GM18951 (cell line): ENCODE measurements around the gene UBAC1.

ENCODE experiments used
- POLR2A ChIP-seq: IDR thresholded peaks from 4 replicates; pipeline ENCODE4 v1.6.1; 2011; ENCODE audit warnings: mild to moderate bottlenecking; ENCODE audit not compliant: insufficient read length, insufficient read depth; ENCODE audit errors: extremely low read depth
- in situ Hi-C: fragments of 300-500 bp; cut with MboI; formaldehyde crosslinking; loops from one replicate; pipeline ENCODE4 v1.12.0; 2022; ENCODE audit warnings: low sequenced_read_pairs, mixed read lengths, inconsistent platforms; ENCODE audit not compliant: unreplicated experiment

The UBAC1 gene

DNA sequence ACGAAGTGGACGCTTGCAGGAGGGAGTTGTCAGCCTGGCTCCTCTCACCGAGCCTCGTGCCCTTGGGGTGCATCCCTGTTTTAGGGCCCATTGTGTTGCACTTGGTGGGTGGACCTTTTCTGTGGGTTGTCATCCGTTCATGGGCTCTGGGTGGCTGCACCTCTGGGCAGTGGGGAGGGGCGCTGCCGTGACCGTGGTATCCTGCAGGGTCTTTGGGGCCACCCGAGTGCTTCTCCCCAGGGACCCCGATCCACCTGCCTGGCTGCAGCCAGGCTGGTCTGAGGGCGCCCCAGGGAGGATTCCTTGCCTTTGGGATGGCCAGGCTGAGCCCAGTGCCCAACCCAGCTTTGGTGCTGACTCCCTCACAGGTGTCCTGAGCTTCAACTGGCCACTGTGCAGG lies 41.0 kb upstream of the UBAC1 start:
- TF ChIP-seq POLR2A = no peak
- in situ Hi-C loops = no loop called here

DNA sequence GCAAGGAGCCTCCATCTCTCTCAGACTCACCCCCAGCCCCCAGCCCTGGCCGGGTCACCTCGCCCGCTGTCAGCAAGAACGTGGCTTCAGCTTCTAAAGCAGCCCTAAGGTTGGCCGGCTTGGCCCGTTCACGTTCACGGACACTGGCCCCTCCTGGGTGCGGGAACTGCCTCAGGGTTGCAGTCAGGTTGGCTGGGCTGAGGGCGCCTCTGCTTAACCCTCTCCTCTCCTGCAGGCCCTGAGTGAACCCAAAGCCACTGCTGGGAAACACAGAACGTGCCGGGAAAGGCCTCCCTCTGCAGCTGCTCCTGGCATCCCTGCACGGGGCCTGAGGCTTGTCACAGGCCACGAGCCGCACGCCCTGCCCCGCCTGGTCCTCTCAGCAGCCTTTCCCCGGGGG lies 40.1 kb upstream of the UBAC1 start:
- in situ Hi-C loops = no loop called here

DNA sequence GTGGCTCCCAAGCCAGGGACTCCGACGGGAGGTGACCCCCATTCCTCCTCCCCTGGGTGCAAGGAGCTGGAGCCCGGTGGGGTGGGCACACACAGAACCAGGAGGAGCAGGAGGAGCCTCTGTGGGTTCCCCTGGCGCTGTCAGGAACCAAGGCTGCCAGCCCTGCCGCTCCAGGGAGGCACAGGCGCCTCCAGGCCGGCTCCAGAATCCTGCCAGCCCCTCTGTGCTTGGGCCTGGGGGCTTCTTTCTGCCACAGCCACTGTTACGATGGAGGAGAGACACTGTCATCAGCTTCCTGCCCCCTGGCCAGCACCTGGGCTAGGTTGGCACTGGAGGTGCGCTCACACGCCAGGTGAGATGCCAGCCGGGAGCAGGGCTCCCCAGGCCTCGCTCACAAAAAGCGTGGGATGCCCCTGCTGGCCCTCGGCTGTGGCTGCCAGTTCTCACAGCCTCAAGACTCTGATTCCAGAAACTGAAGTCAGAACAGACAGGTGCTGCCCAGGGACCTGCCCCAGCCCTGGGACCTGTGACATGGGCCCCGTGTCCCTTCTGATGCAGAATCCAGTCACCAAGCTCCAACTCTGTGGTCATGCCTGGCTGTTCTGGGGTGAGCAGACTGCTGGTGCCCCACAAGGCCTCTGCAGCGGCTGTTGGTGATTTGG lies 37.4 kb upstream of the UBAC1 start:
- no peak for TF ChIP-seq POLR2A

More for the DNA sequence above, 40.1 kb upstream of the UBAC1 start:
- TF ChIP-seq POLR2A = no peak

DNA sequence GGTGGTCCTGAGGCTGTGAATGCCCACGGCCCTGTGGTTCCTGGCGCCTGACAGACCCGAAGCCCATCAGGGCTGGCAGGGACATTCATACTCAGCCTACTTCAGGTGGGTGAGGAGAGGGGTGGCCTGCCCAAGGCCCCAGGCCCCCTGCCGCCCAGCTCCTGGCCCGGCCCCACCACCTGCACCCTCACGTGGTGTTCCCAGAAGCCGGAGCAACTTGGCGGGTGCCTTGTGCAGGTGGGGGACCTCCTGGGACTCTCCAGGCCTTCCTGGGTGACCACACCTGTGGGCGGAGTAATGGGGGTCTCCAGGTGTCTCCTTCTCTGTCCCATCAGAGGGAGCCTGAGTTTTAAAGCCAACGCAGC lies 36.8 kb upstream of the UBAC1 start:
- TF ChIP-seq POLR2A = no peak
- in situ Hi-C loops = no loop called here

More for the DNA sequence above, 37.4 kb upstream of the UBAC1 start:
- in situ Hi-C loops = no loop called here

DNA sequence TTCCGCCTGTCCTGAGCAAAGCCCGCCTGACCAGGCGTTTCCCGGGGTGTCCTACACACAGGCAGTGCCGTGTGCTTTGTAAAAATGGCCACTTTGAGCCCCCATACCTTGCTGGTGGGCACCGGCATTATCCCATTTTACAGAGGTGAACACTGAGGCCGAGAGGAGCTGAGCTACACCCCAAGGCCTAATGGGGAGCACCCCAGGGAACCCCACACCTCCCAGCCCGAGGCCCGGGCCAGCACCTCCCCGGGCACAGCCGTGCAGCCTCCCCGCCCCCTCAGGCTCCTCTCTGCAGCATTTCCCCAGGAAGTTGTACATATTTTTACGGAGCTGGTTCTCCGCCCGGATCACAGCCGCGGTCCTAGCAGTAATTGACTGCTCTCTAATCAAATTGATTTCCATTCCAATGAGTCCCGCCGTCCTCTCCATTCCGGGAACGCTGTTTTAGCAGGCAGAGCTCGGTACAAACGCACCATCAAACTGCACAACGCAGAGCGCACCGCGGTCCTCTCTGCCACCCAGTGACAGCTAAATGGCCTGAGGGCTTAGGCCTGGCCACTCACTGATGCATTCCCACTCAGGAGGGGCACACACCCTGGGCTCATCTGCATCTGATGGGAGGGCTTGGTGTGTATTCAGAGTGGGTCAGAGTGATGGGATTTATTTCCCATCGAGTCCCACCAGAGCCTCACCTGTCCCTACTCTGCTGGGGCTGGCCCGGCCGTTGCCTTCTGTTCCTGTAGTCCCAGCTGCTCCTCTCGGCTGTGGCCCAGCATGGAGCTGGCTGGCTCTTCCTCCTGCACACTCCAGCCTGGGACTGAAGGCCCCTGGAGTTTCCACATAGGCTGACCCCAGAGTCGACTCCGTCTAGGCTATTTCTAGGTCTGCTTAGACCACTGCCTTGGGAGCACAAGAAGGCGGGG lies 36.2 kb upstream of the UBAC1 start:
- in situ Hi-C loops = no loop called here
- no peak for TF ChIP-seq POLR2A

DNA sequence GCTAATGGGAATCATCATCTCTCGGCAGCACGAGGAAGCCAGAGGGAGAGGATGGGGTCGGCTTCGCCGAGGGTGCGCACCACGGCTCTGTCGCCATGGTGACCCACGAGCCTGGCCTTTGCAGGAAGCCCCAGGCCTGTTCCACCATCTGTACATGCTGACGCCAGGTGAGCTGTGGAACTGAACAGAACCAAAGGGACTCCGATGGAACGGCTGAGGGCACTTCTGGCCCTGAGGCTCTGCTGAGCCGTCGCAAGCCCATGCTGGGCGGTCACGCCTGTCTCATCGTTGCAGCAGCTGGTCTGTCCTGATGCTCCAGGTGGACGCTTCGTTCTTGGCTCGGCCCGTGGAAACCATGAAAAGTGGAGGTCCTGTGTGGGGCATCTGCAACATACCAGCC lies 34.6 kb upstream of the UBAC1 start:
- no peak for TF ChIP-seq POLR2A
- in situ Hi-C loops = no loop called here

DNA sequence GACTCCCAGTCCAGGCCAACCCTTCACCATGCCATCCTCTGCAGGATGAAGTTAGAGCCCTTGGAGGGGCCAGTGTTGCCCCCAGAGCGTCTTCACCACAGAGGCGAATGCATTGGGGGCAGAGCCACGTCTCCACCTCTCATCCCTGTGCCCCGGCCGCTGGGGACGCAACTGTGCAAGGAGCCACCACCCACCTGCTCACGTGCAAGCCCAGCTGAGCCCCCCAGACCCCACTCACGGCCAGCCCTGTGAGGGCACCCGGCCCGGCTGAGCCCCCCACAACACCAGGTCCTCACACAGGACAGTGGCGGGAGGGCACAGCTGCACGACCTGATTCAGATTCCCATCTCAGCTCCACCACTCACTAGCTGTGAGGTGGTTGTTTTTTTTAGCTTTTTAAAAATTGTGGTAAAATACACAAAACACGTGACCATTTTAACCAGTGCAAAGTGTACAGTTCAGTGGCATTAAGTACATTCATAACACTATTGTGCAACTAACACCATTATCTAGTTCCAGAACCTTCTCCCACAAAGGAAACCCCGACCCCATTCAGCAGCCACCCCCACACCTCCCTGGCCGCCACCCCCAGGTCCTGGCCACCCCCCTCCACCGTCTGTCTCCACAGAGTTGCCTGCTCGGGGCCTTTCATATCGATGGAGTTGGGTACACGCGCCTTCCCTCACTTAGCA lies 33.5 kb upstream of the UBAC1 start:
- no peak for TF ChIP-seq POLR2A
- in situ Hi-C loops = no loop called here

DNA sequence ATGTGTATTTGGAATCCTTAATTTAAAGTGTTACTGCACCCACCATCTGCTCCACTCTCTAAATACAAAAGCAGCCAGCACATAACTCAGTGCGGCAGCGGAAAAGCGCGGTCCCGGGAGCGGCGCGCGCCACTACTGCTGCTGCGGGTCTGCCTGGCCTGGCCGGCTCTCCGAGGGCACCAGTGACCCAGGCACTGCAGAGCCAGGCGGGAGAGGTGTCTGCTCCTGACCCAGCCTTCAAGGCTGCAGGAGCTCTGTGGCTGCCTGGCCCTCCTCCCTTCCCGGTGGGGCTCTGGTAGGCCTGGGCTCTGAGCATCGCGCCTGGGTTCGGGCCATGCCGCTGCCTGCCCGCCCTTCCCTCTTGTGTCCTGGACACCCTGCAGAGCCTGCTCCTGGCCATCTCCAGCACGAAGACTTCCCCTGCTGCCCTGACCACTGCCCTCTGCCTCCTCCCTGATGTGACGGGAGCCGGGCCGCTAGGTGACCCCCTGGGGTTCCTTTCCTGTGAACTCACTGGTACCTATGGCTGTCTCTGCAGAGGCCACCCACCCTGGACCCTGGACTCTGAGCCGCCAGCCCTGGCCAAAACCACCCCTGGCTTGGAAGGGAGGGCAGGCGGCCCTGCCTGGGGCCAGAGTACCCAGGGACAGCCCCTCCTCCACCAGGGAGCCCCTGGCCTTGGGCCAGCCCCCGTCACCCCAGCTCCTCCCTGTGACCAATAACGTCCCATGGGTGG lies 32.8 kb upstream of the UBAC1 start:
- in situ Hi-C loops = no loop called here
- no peak for TF ChIP-seq POLR2A

DNA sequence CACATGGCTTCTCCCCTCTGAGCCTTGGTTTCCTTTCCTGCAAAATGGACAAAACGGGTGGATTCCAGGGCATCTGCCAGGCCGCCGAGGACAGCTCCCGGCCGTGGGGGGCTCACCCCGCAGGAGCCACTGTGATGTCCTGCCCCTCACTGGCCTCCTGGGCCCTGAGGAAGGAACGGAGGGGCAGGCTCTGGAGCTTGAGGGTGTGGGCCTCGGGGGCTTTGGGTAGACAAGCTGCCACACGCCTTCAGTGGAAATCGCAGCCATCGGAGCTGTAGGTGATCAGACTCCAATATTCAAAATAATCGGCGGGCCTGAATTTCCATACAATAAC lies 32.2 kb upstream of the UBAC1 start:
- in situ Hi-C loops = no loop called here
- no peak for TF ChIP-seq POLR2A

DNA sequence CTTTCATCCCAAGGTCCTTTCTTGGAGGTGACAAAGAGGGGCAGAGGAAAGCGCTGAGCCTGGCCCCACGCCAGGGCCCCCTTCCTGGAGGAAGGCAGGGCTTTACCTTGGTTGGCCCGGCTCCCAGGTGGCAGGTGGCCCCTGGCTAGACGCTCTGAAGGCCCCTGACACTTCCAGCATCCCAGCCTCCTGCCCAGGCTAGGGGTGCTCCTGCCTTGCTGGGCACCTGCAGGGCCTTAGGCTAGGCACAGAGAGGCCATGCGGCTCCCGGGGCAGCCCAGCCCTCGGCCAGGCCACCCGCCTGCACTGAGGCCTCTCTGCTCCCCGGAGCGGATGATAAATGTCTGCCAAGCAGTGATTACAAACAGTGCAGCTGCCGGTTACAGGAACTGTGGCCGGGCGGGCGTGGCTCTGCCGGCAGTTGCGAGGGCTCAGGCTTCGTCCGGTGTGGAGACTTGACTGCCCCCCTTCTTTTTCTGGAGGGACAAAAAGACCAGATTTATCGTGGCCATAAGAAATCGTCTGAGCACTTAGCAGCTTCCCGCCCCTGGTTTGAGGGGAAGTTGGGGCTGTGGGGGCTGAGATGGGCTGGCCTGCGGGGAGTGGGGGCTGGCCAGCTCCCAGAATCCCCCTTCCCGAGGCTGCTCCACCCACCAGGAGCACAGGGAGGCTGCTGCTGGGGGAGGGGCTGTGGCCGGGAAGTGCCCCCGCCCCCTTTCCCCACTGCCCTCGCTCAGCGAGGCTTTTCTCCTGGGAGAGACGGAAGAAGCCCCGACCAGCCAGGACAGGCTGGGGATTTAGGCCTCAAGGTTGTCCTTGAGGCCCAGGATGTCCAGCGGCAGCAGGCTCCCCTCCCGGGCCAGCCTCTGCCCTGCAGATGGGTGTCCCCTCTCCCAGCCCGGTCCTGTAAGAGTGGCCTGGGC lies 31.6 kb upstream of the UBAC1 start:
- TF ChIP-seq POLR2A = peak; percentile 24
- in situ Hi-C loops = no loop called here

DNA sequence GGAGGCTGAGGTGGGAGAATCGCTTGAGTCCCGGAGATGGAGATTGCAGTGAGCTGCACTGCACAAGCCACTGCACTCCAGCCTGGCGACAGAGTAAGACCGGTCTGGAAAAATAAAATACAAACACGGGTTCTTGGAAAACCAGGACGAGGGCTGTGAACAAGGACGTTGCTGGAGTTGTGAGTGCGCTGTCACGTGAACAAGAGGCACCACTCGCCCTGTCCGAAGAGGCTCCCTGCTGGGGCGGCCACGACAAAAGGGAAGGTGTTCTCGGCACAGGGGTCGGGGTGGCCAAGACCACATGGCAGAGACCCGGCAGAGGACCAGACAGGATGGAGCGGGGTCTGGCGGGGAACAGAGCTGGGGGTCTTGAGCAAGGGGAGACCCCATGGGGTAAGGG lies 30.6 kb upstream of the UBAC1 start:
- in situ Hi-C loops = no loop called here

DNA sequence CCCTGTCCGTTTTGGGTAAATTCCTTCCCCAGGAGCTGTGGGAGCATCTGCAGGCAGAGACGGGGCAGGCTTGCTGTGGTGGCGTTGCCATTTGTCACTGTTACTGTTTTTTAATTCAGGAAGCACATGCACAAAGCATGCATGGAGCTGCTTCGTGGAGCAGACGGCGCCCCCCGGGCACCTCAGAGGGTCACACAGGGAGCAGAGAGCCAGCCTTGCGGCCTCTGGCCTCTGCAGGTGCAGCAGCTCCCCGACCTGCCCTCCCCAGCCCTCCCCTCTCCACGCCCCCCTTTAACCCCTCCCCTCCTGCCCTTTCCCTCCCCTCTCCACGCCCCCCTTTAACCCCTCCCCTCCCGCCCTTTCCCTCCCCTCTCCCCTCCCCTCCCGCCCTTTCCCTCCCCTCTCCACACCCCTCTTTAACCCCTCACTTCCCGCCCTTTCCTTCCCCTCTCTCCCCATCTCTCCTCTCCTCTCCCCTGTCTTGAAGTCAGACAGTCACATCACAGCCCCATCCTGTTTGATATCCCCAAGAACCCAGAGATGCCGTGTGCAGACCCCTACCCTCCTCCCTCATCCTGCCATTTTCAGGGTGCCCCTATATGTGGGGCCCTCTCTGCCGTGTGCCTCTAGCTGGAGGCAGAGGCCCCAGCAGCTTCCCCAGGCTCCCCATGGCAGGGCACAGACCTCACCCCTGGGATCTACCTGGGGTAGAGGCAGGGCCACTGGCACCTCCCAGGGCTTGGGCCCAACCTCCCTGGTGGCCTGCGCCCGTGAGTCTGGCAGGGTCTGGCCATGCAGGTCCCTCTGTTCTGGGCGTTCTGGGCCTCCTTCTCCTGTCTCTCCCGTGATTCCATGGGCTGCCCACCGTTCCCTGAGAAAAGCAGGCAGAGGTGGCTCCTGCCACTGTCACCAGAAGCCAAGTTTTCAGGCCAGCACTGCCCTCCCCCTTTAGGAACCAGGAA lies 29.6 kb upstream of the UBAC1 start:
- no peak for TF ChIP-seq POLR2A
- in situ Hi-C loops = no loop called here

More for the DNA sequence above, 30.6 kb upstream of the UBAC1 start:
- no peak for TF ChIP-seq POLR2A
